Measurements from ENCODE around the gene PCBP4. TPM values are rescaled to one million over a fixed set of nuclear protein-coding genes. Genes with fewer than 3 reads are reported as not detected.

PCBP4 gene
- total RNA-seq, 1 donor from 2014 or later, result 37.1 TPM

GRCh38 chr3:51947215-51947900, 19.9 kb downstream of the PCBP4 start:
- H3K27ac ChIP-seq, result no peak overlapping the region
- H3K4me1 ChIP-seq, result peaks cover 12% of the 10 kb centered on the region
- no peak for TF ChIP-seq CTCF (IDR thresholded peaks at IDR 0.05)
- no peaks in the 10 kb centered on the region for H3K9me3 ChIP-seq
- H3K4me3 ChIP-seq, result no peak overlapping the region
- no peaks in the 10 kb centered on the region for H3K27me3 ChIP-seq
- DNase-seq (peak; percentile 51), ATAC-seq (no peak)
- intact Hi-C loops (cut with DNase I), result no loop called here
- no peaks in the 10 kb centered on the region for H3K36me3 ChIP-seq

- Histone ChIP-seq H3K27me3 (no peaks in the 10 kb centered on the region), H3K27ac (no peak overlapping the region), H3K4me3 (no peak overlapping the region), H3K9me3 (no peaks in the 10 kb centered on the region), H3K4me1 (peaks cover 13% of the 10 kb centered on the region), H3K36me3 (no peaks in the 10 kb centered on the region)
- ATAC-seq (no peak), DNase-seq (peak; percentile 48)
- TF ChIP-seq CTCF (IDR thresholded peaks at IDR 0.05), result no peak
- intact Hi-C loops (cut with DNase I), result no loop called here
These were observed 20.5 kb downstream of the PCBP4 start for GRCh38 chr3:51946796-51947195.

GRCh38 chr3:51945926-51946705, 21.1 kb downstream of the PCBP4 start:
- peaks cover 16% of the 10 kb centered on the region for H3K4me1 ChIP-seq
- H3K27me3 ChIP-seq, result no peaks in the 10 kb centered on the region
- no peak for TF ChIP-seq CTCF (IDR thresholded peaks at IDR 0.05)
- H3K4me3 ChIP-seq, result no peak overlapping the region
- H3K27ac ChIP-seq, result no peak overlapping the region
- DNase-seq, result peak; percentile 50
- H3K36me3 ChIP-seq, result no peaks in the 10 kb centered on the region
- no peak for ATAC-seq
- no peaks in the 10 kb centered on the region for H3K9me3 ChIP-seq
- intact Hi-C loops (cut with DNase I), result no loop called here

GRCh38 chr3:51945031-51945840, 22.0 kb downstream of the PCBP4 start:
- DNase-seq, result peak; percentile 65
- intact Hi-C loops (cut with DNase I), result no loop called here
- Histone ChIP-seq H3K9me3 (no peaks in the 10 kb centered on the region), H3K27me3 (no peaks in the 10 kb centered on the region), H3K4me3 (no peak overlapping the region), H3K36me3 (no peaks in the 10 kb centered on the region), H3K4me1 (peaks cover 25% of the 10 kb centered on the region), H3K27ac (no peak overlapping the region)
- TF ChIP-seq CTCF (IDR thresholded peaks at IDR 0.05), result no peak
- no peak for ATAC-seq

- no peak overlapping the region for H3K27ac ChIP-seq
- no peaks in the 10 kb centered on the region for H3K27me3 ChIP-seq
- ATAC-seq, result no peak
- DNase-seq, result peak; percentile 59
- no peaks in the 10 kb centered on the region for H3K36me3 ChIP-seq
- no peak overlapping the region for H3K4me3 ChIP-seq
- intact Hi-C loops (cut with DNase I), result no loop called here
- H3K9me3 ChIP-seq, result no peaks in the 10 kb centered on the region
- TF ChIP-seq CTCF (IDR thresholded peaks at IDR 0.05), result no peak
- H3K4me1 ChIP-seq, result peaks cover 29% of the 10 kb centered on the region
These were observed 22.7 kb downstream of the PCBP4 start for GRCh38 chr3:51944451-51945021.
